Thyroid gland (tissue), 4 donors: ENCODE measurements around the gene CLDN1.

Source experiments
- CTCF ChIP-seq, 6 experiments: fragments of 200-600 bp in 3 of 6; fragments of 450-650 bp in 3 of 6; sonication (generic) in 3 of 6; IDR thresholded peaks; one replicate each; pipeline ENCODE4 v1.5.1; 2016 to 2019; ENCODE audit warnings: antibody characterized with exemption in 6 of 6, mild to moderate bottlenecking in 2 of 6, inconsistent platforms in 1 of 6, moderate library complexity in 1 of 6
- POLR2A ChIP-seq, 2 donors: fragments of 450-650 bp; IDR thresholded peaks; one replicate each; pipeline ENCODE4 v1.6.1; 2017; ENCODE audit warnings: antibody characterized with exemption in 2 of 2, mild to moderate bottlenecking in 2 of 2, moderate library complexity in 1 of 2

DNA sequence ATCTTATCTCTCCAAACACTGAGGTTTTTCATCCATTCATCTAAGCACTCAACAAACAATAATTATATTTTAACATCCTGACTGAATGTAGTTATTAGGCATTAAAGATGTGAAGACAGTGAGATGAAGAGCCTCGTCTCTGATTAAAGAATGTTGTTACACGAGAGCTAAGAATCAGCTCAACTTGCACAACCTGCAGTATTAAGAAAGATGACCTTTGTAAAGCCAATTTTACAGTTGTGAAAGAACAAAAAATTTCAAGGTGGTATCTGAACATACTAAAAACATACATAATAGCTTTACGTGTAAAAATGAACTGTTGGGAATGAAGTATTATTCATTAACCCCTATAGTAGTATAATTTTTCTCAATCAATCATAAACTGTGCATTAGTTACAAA lies 12.8 kb downstream of the CLDN1 start:
- TF ChIP-seq CTCF (IDR thresholded peaks at IDR 0.05) (no peak), POLR2A (IDR thresholded peaks at IDR 0.05) (no peak)
